Small intestine (tissue), 7 donors: ENCODE results near the gene OTOGL. TPM values are rescaled to one million over a fixed set of nuclear protein-coding genes. Genes with fewer than 3 reads are reported as not detected.
A peak's percentile ranks its signal among the peaks of the same experiment; 100 is the strongest.
"Not testable (repeated sequence)": the region's sequence is repeated elsewhere in the genome, so short reads cannot be mapped to it uniquely, and the experiment has no call there.

ENCODE experiments used
- DNase-seq, 2 donors: peaks; one replicate each; pipeline versions ENCODE4 v3.0.0 to v3.0.0-alpha.2; 2013
- FAIRE-seq: peaks from 2 replicates; lab custom pipeline; 2012; peaks lifted over from hg19 to GRCh38; lab: Jason Lieb, UNC
- H3K27ac ChIP-seq, 3 donors: one replicate each; pipeline ENCODE4 v1.5.1; 2013; ENCODE audit warnings: low read length in 2 of 3, mild to moderate bottlenecking in 2 of 3, control low read depth in 1 of 3, inconsistent platforms in 1 of 3, low read depth in 1 of 3, moderate library complexity in 1 of 3
- H3K27me3 ChIP-seq, 3 donors: one replicate each; pipeline ENCODE4 v1.6.1; 2013; ENCODE audit warnings: low read length in 3 of 3, inconsistent platforms in 1 of 3; ENCODE audit not compliant: control insufficient read depth in 3 of 3, insufficient read depth in 3 of 3
- H3K36me3 ChIP-seq, 3 donors: one replicate each; pipeline ENCODE4 v1.6.1; 2013; ENCODE audit warnings: low read length in 3 of 3, inconsistent platforms in 1 of 3, low read depth in 1 of 3, mild to moderate bottlenecking in 1 of 3, moderate library complexity in 1 of 3; ENCODE audit not compliant: control insufficient read depth in 3 of 3, insufficient read depth in 2 of 3
- H3K4me1 ChIP-seq, 3 donors: one replicate each; pipeline ENCODE4 v1.6.1; 2013; ENCODE audit warnings: low read length in 2 of 3, inconsistent platforms in 1 of 3, low read depth in 1 of 3, mild to moderate bottlenecking in 1 of 3, moderate library complexity in 1 of 3; ENCODE audit not compliant: control insufficient read depth in 3 of 3, insufficient read depth in 2 of 3
- H3K4me3 ChIP-seq, 3 donors: one replicate each; pipeline ENCODE4 v1.5.1; 2013; ENCODE audit warnings: low read length in 3 of 3, control low read depth in 1 of 3, inconsistent platforms in 1 of 3, low read depth in 1 of 3, mild to moderate bottlenecking in 1 of 3, moderate library complexity in 1 of 3
- H3K9me3 ChIP-seq, 2 donors: one replicate each; pipeline ENCODE4 v1.6.1; 2013; ENCODE audit warnings: low read depth in 1 of 2, low read length in 1 of 2; ENCODE audit not compliant: control insufficient read depth in 2 of 2, insufficient read depth in 1 of 2
- WGBS, 3 donors: extraction: QIAGEN DNeasy Blood & Tissue Kit; methylation state at CpG; one replicate each; pipeline ENCODE4 v1.1.7; 2013; 5-methylcytosine and 5-hydroxymethylcytosine counted together
- polyA plus RNA-seq, 4 donors: library from polyadenylated mRNA; stranded (reverse) in 3 of 4; unstranded in 1 of 4; fragments of 200-250 nt in 3 of 4; fragments of 120-200 nt in 1 of 4; gene quantifications; one replicate each; pipeline versions ENCODE4 v1.2.1 to v1.2.3, GENCODE V29; 2013
- donor health status: healthy with polysubstance abuse.
- donor health status: control.
- donor health status: control.
- donor health status: Bipolar disorder and iron deficiency.
- donor health status: healthy.

OTOGL gene
- polyA plus RNA-seq, 4 donors, result 0.09 to 0.44 TPM; not detected in 2

GRCh38 chr12:80208071-80208470 is 108.7 kb downstream of the OTOGL start:
- H3K27me3 ChIP-seq, result no peaks in the 10 kb centered on the region
- WGBS, 3 donors, result 18 to 40% (median 33%) methylated on average over 1 of the region's 1 CpG
- H3K4me3 ChIP-seq, result no peak overlapping the region
- no peak overlapping the region for H3K27ac ChIP-seq
- H3K9me3 ChIP-seq, result no peaks in the 10 kb centered on the region
- DNase-seq (no peak), FAIRE-seq (no peak)
- no peaks in the 10 kb centered on the region for H3K4me1 ChIP-seq
- H3K36me3 ChIP-seq, result no peaks in the 10 kb centered on the region

DNA sequence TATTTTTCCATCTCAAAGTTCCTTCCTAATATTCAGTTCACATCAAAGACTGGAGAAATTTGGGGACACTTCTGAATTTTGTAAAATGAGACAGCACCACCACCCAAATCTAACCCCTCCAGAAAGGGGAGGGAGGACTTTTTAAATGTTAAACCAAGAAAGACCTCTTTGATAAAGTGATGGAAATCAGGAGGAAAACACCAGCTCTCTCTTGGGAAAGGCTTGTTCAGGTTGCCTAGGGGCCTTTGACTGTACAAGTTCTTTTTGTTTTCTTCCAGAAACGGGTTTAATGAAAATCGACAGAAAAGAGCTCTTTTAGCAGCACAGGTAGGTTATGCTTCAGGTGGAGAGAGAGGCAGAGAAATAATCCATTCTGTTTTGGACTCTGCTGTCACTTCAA is 112.3 kb downstream of the OTOGL start:
- Histone ChIP-seq H3K4me3 (no peak overlapping the region), H3K9me3 (no peaks in the 10 kb centered on the region), H3K36me3 (no peaks in the 10 kb centered on the region), H3K27me3 (no peaks in the 10 kb centered on the region), H3K27ac (no peak overlapping the region), H3K4me1 (no peaks in the 10 kb centered on the region)
- DNase-seq, result no peak
- FAIRE-seq, result no peak
- WGBS, 3 donors, result 62 to 77% (median 70%) methylated on average over 2 of the region's 2 CpGs

DNA sequence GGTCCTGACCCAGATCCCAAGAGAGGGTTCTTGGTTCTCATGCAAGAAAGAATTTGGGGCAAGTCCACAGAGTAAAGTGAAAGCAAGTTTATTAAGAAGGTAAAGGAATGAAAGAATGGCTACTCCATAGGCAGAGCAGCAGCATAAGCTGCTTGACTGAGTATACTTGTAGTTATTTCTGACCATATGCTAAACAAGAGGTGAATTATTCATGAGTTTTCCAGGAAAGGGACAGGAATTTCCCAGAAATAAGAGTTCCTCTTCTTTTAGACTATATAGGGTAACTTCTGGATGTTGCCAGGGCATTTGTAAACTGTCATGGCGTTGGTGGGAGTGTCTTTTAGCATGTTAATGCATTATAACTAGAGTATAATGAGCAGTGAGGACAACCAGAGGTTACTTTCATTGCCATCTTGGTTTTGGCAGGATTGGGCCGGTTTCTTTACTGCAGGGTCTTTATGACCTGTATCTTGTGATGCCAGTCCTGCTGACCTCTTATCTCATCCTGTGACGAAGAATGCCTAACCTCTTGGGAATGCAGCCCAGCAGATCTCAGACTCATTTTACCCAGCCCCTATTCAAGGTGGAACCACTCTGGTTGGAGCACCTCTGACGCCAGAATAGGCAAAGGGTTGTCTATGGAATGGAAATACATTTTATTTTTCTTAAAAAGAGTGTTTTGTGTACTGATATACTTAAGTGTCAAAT is 113.8 kb downstream of the OTOGL start:
- Histone ChIP-seq H3K9me3 (no peaks in the 10 kb centered on the region), H3K27ac (no peak overlapping the region), H3K4me3 (no peak overlapping the region), H3K4me1 (no peaks in the 10 kb centered on the region), H3K36me3 (no peaks in the 10 kb centered on the region), H3K27me3 (no peaks in the 10 kb centered on the region)
- FAIRE-seq (no peak), DNase-seq (no peak)
- WGBS, 3 donors, result 76 to 86% (median 79%) methylated on average over 4 of the region's 4 CpGs

DNA sequence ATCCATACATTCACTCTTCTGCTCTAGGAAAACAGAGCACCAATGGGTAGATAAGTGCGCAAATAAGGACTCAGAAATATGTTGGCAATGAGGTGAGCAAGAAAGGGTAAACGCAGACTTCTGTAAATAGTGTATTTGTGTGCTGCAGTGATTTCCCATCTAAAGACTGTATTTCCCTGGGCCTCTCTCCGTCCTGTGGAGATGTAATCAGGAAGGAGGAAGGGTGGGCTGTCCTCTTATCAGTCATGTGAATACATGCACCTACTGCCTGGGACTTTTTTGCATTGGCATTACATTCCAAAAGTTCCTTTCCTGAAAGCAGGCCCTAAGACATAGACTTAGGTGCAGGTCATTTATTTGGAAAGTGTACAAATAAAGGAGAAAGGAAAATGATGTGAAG is 114.5 kb downstream of the OTOGL start:
- H3K27me3 ChIP-seq, result no peaks in the 10 kb centered on the region
- H3K9me3 ChIP-seq, result no peaks in the 10 kb centered on the region
- FAIRE-seq (no peak), DNase-seq (no peak)
- H3K4me1 ChIP-seq, result no peaks in the 10 kb centered on the region
- no peak overlapping the region for H3K4me3 ChIP-seq
- no peaks in the 10 kb centered on the region for H3K36me3 ChIP-seq
- H3K27ac ChIP-seq, result no peak overlapping the region
- WGBS, 3 donors, result 60 to 85% (median 82%) methylated on average over 3 of the region's 3 CpGs

GRCh38 chr12:80217011-80217535 is 117.7 kb downstream of the OTOGL start:
- no peaks in the 10 kb centered on the region for H3K9me3 ChIP-seq
- peaks cover 0 to 3% (median 0%) of the 10 kb centered on the region in 3 donors for H3K4me1 ChIP-seq
- H3K36me3 ChIP-seq, result no peaks in the 10 kb centered on the region
- no peak overlapping the region for H3K4me3 ChIP-seq
- H3K27me3 ChIP-seq, result no peaks in the 10 kb centered on the region
- H3K27ac ChIP-seq, result no peak overlapping the region
- FAIRE-seq (no peak), DNase-seq (no peak)
- 64 to 72% (median 71%) methylated on average over 5 of the region's 5 CpGs for WGBS, 3 donors

- not testable (repeated sequence) for H3K9me3 ChIP-seq, H3K27me3 ChIP-seq, H3K27ac ChIP-seq, H3K4me1 ChIP-seq, H3K4me3 ChIP-seq, H3K36me3 ChIP-seq, FAIRE-seq
- DNase-seq, result peak; percentile 31 to 75
- 13 to 56% (median 32%) methylated on average over 5 of the region's 5 CpGs for WGBS, 3 donors
Observed at GRCh38 chr12:80218925-80219324, 119.6 kb downstream of the OTOGL start.

DNA sequence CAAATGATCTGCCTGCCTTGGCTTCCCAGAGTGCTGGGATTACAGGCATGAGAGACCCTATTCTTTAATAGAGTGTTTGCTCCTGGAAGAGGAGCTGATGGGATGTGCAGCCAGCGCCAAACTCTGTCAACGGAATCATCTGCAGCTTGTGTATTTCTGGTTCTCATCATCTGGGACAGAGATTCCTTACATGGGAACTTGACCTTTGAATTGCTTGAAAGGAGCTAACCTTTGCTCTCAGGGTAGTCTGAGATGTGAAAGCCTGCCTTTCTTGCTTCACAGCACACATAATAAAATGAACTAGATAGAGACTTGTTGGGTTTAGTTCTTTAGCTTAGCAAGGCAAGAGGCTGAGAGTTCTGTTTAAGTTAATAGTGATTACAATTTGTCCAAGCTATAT is 120.0 kb downstream of the OTOGL start:
- Histone ChIP-seq H3K4me1 (peaks cover 0 to 3% (median 0%) of the 10 kb centered on the region in 3 donors), H3K4me3 (no peak overlapping the region), H3K27ac (peak overlapping the region in 1 of 3 donors; percentile 1), H3K9me3 (no peaks in the 10 kb centered on the region), H3K36me3 (no peaks in the 10 kb centered on the region), H3K27me3 (no peaks in the 10 kb centered on the region)
- DNase-seq, result peak; percentile 72 to 83
- WGBS, 3 donors, result 21 to 54% (median 38%) methylated on average over 2 of the region's 2 CpGs
- no peak for FAIRE-seq

- no peak for DNase-seq
- Histone ChIP-seq H3K27ac (no peak overlapping the region), H3K9me3 (no peaks in the 10 kb centered on the region), H3K4me3 (no peak overlapping the region), H3K27me3 (no peaks in the 10 kb centered on the region), H3K36me3 (no peaks in the 10 kb centered on the region), H3K4me1 (peaks cover 0 to 3% (median 0%) of the 10 kb centered on the region in 3 donors)
- 65 to 83% (median 73%) methylated on average over 3 of the region's 3 CpGs for WGBS, 3 donors
- no peak for FAIRE-seq
Observed at GRCh38 chr12:80222261-80222660, 122.9 kb downstream of the OTOGL start.
